NCI-H510A treated with DMSO at 0.1 percent for 48 hours (cell line): ENCODE measurements around the gene PRKAG2.
A peak's percentile ranks its signal among the peaks of the same experiment; 100 is the strongest.

ENCODE experiments used
- DNase-seq: peaks from one replicate; lab custom pipeline; 2025; lab: John Stamatoyannopoulos, UW

PRKAG2 gene

DNA sequence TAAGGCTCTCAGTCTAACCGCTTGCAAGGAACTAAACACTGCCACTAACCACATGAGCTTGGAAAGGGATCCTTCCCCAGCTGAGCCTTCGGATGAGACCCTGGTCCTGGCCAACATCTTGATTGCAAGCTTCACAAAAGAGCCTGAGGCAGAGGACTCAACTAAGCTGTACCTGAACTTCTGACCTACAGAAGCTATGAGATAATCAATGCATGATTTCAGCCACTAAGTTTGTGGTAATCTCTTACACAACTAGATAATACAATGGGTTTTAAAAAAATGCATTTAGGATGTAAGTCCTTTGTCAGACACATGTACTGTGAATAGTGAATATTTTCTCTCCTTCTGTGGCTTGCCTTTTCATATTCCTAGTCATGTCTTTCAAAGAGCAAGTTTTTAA lies 231.6 kb downstream of the PRKAG2 start:
- DNase-seq: no peak

DNA sequence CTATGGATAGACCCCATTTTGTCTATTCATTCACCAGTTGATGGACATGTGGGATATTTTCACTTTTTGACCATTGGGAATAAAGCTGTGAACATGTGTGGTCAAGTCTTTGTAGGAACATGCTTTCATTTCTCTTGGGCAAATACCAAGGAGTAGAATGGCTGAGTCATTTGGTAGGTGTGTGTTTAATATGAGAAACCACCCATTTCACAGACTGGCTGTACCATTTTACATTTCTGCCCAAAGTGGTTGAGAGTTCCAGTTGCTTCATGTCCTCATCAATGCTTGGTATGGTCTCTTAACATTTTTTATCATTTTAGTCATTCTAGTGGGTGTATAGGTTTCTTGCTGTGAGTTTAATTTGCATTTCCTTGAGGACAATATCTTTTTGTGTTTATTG lies 232.4 kb downstream of the PRKAG2 start:
- DNase-seq: no peak

DNA sequence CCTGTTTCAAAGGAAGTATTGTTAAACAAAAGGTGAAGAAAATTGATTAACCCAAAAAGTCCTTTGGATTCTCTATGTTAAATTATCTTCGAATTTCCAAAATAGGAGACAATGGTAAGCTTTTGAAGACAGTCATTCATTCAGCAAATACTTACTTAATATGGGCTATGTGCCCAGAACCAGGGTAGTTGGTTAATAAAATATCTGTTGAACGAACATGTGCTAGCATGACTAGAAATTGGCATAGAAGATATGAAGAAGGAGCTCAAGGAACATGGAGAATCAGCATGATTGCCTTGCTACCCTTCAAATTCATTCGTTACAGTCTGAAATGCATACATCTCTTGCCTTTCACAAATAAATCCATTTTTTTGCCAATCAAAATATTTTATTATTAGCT lies 234.2 kb downstream of the PRKAG2 start:
- no peak for DNase-seq

- no peak for DNase-seq
Measured at GRCh38 chr7:151641587-151641986, 235.3 kb downstream of the PRKAG2 start.

DNA sequence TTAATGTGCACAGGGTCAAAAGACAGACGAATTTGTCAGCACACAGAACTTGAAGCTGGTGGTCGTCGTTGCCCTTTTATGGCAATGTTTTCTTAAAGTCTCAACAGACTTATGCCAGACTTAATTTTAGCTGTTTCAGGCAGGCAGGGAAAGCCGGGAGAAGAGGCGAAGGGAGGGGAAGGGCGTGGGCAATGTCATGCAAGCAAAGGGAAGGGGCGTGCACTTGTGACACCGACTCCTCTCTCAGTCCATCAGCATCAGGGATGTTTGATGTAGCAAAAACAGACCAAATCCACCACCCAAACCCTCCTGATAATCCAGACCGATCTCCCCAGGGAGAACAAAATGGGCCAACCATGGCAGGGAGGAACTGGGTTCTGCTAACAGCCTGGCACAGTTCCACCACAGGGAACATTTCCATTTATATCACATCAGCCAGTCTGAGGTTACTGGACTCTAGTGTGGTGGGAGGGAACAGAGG lies 239.1 kb downstream of the PRKAG2 start:
- DNase-seq: no peak

GRCh38 chr7:151634643-151635042 lies 242.3 kb downstream of the PRKAG2 start:
- DNase-seq: no peak

DNA sequence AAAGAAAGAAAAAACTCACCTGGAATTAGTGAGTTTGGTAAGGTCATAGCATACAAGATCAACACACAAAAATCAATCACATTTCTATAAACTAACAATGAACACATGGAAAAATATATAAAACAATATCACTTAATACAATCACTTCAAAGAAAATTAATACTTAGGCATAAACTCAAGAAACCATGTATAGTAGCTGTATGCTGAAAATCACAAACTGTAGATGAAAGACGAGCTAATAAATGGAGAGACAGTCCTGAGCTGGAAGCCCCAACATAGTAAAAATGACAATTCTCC lies 243.5 kb downstream of the PRKAG2 start:
- DNase-seq: no peak

DNA sequence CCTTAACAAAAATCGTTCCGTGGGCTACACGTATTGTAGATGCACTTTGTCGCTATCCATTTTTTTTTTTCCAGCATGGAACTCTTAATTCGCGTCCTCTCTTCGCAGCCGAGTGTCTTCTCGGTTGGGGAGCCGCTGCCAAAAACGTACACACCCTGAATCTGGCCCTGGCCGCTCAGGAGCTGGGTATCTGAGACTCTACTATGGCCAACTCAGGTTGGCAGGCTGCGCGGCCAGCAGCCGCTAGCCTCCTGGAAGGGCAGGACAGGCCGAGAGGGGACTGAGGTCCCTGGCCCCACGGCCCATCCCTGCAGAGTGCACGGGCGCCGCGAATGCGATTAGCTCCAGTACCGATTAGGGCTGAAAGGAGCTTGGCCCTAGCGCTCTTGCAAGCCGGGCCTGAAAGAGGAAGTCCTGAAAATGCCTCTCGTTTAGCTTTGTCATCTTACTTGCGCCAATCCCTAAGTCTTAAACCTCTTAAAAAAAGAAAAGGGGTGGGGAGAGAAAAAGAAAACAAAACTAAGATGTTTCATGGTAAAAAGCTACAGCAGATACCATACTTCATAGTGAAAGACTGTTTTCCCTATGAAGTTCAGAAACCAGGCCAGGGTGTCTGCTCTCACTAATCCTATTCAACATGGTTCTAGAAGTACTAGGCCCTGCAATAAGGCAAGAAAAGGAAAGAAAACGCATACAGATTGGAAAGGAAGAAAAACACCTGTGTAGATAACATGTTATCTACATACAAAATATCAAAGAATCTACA lies 244.0 kb downstream of the PRKAG2 start:
- no peak for DNase-seq

DNA sequence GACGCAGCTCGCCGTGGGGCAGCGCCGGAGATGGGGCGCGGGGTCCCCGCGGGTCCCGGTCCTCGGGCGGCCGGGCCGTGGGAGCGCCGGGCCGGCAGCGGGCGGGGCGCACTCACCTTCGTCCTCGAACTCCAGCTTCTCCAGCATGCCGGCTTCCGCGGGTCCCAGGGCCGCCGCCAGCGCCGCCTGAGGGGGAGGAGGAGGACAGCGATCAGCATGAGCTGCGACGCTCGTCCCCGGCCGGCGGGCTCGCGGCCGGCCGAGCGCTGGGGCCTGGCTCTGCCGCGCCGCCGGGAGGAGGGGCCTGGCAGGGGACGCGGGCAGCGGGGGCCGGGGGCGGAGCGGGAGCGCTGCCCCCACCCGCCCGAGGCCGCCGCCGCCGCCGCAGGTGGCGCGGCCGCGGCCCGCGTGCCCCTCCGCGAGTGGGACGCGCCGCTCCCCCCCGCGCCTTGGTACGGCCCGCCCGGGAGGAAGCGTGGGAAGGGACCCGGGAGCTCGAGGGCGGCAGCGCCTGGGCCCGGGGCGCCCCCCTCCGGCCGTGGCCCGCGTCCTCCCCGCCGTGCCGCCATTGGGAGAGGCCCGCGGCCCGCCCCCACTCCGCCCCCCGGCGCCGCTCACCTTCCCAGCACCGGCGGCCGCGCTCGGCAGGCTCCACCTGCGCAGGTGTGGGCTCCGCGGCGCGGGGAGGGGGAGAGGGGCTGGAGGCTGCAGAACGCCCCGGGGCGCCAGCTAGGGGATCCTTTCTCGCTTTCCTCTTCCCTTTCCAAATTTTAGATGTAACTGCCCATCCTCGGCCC lies 244.8 kb downstream of the PRKAG2 start:
- DNase-seq: peak; percentile 81

DNA sequence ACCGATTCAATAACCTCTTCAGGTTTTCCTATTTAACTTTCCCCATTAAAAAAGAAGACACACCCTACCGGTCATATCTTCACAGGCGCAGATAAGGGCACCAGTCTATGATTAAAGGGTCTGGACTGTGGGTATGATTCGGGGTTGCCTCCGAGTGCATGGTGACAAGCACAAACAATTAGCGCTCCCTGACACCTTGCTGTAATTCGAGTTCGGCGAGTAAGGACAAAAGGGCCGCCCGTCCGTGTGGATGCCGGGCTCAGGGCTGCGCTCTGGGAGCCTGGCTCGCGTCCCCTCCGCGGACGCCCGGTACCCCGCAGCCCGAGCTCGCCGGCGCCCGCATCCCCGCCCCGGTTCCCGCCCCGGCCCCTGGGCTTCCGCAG lies 245.4 kb downstream of the PRKAG2 start:
- peak; percentile 25 for DNase-seq

DNA sequence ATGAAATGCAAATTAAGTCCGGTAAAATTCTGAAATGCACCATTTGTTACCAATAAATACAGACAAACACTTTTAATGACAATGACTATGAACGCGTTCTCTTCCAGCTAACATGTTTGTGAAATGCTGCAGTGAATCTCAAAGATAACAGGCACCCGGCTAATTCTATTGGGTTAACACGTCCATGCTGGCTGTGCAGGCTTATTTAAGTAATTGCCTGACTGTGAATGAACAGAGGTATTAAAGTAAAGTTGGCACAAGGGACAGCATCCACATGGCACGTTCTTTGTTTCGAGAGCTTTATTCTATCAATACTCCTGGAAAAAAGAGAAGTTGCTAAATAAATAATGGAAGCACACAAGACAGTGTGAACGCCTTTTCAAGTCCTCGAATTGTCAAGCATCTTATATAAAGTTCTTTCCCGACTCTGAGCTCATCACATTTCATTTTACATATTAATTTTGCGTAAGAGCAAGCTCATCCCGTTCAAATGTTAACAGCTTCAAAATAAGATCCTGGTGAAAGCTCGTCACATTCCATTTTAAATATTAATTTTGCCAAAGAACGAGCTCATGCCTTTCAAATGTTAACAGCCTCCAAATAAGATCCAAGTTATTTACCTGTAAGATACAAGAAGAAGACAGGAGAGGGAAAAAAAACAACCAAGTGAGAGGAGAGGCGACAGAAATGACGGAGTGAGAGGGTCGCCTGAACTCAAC lies 245.9 kb downstream of the PRKAG2 start:
- DNase-seq: peak; percentile 21

DNA sequence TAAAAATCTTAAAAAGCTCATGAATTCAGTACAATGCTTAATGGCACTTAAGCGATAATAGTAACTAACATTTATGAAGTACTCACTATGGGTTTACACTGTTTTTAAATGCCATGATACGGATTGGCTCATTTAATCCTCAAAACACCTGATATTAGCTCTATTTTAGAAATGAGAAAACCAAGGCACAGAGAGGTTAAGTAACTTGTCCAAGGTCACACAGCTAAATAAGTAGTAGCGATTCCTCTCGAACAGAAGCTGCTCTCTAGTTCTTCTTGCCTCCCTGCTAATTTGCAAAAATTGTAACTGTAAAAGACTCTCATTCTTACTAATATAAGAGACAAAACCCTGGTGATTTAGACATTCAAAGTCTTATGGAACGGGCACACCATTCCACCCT lies 246.6 kb downstream of the PRKAG2 start:
- DNase-seq: no peak

- no peak for DNase-seq
Measured at GRCh38 chr7:151629713-151630272, 247.1 kb downstream of the PRKAG2 start.

DNA sequence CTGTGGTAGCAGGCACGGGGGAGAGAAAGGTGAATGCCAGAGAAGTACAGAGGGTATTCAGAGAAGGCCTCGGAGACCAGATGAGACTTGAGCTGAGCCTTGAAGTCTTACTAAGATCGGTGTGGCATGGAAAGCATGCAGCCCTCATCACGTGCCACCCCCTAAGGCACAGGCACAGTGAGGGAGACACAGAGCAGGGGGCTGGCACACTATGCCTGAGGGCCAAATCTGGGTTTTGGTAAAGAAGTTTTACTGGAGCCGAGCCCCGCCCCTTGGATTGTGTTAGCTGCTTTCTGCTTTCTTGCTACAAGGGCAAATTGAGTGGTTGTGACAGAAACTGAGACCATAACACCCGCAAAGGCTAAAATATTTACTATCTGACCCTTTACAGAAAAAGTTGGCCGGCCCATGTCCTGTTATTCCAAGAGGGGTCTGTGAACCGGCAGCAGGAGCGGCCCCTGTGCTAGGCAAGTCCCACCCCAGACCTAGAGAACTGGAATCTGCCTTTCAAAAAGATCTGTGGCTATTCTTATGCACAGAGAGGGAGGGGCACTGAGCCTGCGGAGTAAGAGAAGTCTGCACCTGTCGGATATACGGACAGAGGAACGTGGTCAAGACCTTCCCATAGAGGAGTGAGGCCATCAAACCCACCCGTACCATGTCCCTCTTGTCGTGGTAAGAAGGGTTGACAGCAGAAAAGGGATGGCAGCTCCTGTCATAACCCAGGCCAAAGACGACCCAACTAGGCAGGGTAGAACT lies 247.9 kb downstream of the PRKAG2 start:
- DNase-seq: no peak

- DNase-seq: peak; percentile 23
Measured at GRCh38 chr7:151626422-151627115, 250.3 kb downstream of the PRKAG2 start.

DNA sequence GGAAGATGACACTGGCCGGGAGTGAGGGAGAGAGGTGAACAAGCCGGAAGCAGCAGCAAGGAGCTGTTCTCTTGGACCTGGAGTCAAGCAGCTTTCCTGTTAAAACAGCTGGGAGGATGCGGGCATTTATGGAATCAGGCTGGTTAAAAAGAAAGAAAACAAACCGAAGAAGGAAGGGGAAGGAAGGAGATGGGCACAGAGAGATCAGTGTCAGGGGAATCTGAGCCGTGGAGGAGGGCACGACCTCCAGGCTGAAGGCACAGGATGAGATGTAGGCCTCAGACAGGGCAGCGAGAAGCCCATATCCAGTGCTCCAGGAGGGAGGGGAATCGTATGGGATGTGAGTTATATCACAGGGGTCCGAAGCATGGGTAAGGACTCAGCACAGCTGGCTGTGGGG lies 251.3 kb downstream of the PRKAG2 start:
- DNase-seq: no peak

DNA sequence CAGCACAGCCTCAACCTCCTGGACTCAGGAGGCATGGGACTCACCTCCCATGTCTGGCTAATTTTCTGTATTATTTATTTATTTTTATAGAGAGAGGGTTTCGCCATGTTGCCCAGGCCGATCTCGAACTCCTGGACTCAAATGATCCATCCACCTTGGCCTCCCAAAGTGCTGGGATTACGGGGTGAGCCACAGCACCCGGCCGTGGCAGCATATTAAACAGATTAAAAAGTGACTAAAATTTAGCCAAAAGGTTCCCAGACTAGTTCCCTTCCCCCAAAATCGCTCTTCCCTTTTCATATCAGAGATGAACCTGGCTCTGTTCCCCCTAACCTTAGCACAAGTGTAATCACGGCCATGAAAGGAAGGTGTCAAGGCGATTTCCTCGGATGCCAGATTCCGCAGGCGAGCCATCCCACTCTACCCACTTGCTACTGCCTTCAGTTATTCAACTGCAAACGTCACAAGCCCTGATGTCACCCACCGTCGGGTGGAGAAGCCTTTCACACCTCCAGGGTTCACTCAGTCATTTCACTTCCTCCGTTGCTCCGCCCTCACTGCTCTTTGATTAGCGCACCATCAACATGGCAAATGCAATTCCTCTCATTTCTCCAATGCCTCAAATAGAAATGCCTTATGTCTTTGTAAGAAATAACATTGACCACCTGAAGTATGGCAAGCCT lies 252.5 kb downstream of the PRKAG2 start:
- no peak for DNase-seq

GRCh38 chr7:151623766-151624165 lies 253.1 kb downstream of the PRKAG2 start:
- DNase-seq: no peak

DNA sequence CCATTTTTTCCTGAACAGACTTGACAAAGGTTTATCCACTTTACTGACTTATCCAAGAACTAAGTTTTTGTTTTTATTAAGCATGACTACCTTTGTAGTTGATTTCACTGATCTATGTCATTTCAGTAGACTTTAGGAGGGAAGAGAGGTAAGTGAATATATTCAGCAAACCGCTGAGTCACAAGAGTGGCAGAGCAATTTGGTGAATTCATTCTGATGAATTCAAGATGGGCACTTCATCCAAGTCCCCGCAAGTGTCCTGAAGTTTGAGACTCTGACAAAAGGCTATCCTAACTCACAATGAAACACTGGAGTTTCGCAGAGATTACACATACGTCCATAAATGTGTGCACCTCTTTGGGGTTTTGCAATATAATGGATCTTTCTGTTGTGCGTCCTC lies 255.0 kb downstream of the PRKAG2 start:
- DNase-seq: no peak

DNA sequence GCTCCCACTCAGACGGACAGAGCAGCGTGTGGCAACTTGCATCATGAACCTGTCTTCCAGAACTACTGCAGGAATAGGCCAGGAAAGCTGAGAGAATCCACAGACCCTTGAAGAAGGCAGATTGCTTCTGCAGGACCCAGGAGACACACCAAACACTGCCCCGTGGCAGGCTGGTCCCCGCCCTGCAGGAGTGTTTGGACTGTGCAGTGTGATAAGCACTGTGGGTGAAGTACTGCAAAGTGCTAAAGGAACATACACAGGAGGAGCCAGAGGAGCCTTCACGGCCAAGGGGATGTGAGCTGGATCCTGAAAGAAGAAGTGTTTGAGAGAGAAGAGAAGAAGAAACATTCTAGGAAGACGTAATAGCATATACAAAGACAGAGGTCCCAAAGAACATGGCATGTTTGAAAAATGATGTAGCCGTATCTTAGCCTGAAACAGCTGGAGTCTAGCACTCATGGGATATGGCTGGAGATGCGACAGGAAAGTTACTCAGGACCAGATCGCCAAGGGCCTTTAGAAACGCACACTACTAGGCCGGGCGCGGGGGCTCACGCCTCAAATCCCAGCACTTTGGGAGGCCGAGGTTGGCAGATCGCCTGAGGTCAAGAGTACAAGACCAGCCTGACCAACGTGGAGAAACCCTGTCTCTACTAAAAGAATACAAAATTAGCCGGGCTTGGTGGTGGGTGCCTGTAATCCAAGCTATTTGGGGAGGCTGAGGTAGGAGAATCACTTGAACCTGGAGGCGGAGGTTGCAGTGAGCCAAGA lies 260.3 kb downstream of the PRKAG2 start:
- no peak for DNase-seq
